ENCODE results near the gene SYT12. TPM values are rescaled to one million over a fixed set of nuclear protein-coding genes. Genes with fewer than 3 reads are reported as not detected.

Gene SYT12
- total and polyA plus RNA-seq, 2 of the 13 experiments (the other 11 are each of a cell fraction or from before 2014, with no cell fraction given), result 0.01 to 0.02 TPM

- TF ChIP-seq HNF4G (IDR thresholded peaks at IDR 0.05; ENCODE audit: borderline replicate concordance, low read depth, low read length), result peak; percentile 79
- peak; percentile 57; the same call in 1 of the 2 replicates for TF ChIP-seq HNF4G (CRISPR knock-in tag; IDR thresholded peaks at IDR 0.05; ENCODE audit: borderline replicate concordance, low read depth)
- 0 out of 2 replicates have a peak, but pooled peaks have one; percentile 42 for TF ChIP-seq HIC2 (CRISPR knock-in tag; IDR thresholded peaks at IDR 0.05; ENCODE audit: low read depth)
- TF ChIP-seq STAG1 (CRISPR knock-in tag; IDR thresholded peaks at IDR 0.05), result 0 out of 2 replicates have a peak, but pooled peaks have one; percentile 24
- TF ChIP-seq HNRNPH1 (optimal IDR thresholded peaks at IDR 0.05; ENCODE audit: low read depth, low read length), result no peak
- TF ChIP-seq JARID2 (CRISPR knock-in tag; IDR thresholded peaks at IDR 0.05; ENCODE audit: insufficient replicate concordance), result no peak
- no peak for TF ChIP-seq CEBPB (IDR thresholded peaks at IDR 0.05; ENCODE audit: borderline replicate concordance, low read depth, low read length)
- no peak for TF ChIP-seq SOX13 (IDR thresholded peaks at IDR 0.05)
- 0 out of 4 replicates have a peak, but pooled peaks of 1 of the 2 experiments have one; percentile 8 for TF ChIP-seq SOX13 (CRISPR knock-in tag; conservative IDR thresholded peaks at IDR 0.05 in 1 of 2, IDR thresholded peaks at IDR 0.05 in 1 of 2)
- TF ChIP-seq HMGA1 (CRISPR knock-in tag; conservative IDR thresholded peaks at IDR 0.05), result no peak
- TF ChIP-seq FOXK1 (CRISPR knock-in tag; IDR thresholded peaks at IDR 0.05; ENCODE audit: borderline replicate concordance, low read depth), result no peak
- peak; percentile 79; the same call in 1 of the 2 replicates for TF ChIP-seq NCOR1 (IDR thresholded peaks at IDR 0.05; ENCODE audit: borderline replicate concordance, low read length)
- no peak for TF ChIP-seq NR2F6 (IDR thresholded peaks at IDR 0.05)
- TF ChIP-seq NR2F6 (CRISPR knock-in tag; IDR thresholded peaks at IDR 0.05), result peak; percentile 11; the same call in 1 of the 2 replicates
- no peak for TF ChIP-seq ARNTL (CRISPR knock-in tag; IDR thresholded peaks at IDR 0.05)
- TF ChIP-seq THAP11 (CRISPR knock-in tag; IDR thresholded peaks at IDR 0.05), result 0 out of 2 replicates have a peak, but pooled peaks have one; percentile 32
- TF ChIP-seq HNF1B (CRISPR knock-in tag; IDR thresholded peaks at IDR 0.05), result no peak
- no peak for TF ChIP-seq ZNF354B (CRISPR knock-in tag; IDR thresholded peaks at IDR 0.05)
- TF ChIP-seq SP140L (CRISPR knock-in tag; IDR thresholded peaks at IDR 0.05; ENCODE audit: borderline replicate concordance), result no peak
- no peak for TF ChIP-seq PAX8 (CRISPR knock-in tag; IDR thresholded peaks at IDR 0.05; ENCODE audit: borderline replicate concordance)
- TF ChIP-seq SAP130 (CRISPR knock-in tag; IDR thresholded peaks at IDR 0.05; ENCODE audit: low read depth), result peak; percentile 28; the same call in 1 of the 2 replicates
- 0 out of 2 replicates have a peak, but pooled peaks have one; percentile 24 for TF ChIP-seq RXRA (CRISPR knock-in tag; IDR thresholded peaks at IDR 0.05)
- peak; percentile 84 for TF ChIP-seq ASH2L (IDR thresholded peaks at IDR 0.05; ENCODE audit: insufficient read length, low read depth, low read length)
- TF ChIP-seq WIZ (CRISPR knock-in tag; IDR thresholded peaks at IDR 0.05), result no peak
- no peak for TF ChIP-seq FUBP1 (CRISPR knock-in tag; IDR thresholded peaks at IDR 0.05; ENCODE audit: borderline replicate concordance)
- TF ChIP-seq ESRRA (CRISPR knock-in tag; IDR thresholded peaks at IDR 0.05; ENCODE audit: low read depth), result peak; percentile 75; the same call in 1 of the 2 replicates
- TF ChIP-seq ZEB1 (IDR thresholded peaks at IDR 0.05; ENCODE audit: insufficient replicate concordance, low read depth), result peak; percentile 48
These were observed 20.0 kb upstream of the SYT12 start (continued) for GRCh38 chr11:67002921-67003411.

All from HepG2 (cell line).